ENCODE results near the gene ADAMTS2. TPM values are rescaled to one million over a fixed set of nuclear protein-coding genes. Genes with fewer than 3 reads are reported as not detected.

The ADAMTS2 gene
- total RNA-seq, 1 experiment from 2014 or later = 3.9 TPM

GRCh38 chr5:179239256-179240135 lies 105.8 kb downstream of the ADAMTS2 start:
- intact Hi-C loops (cut with micrococcal nuclease) = no loop called here
- Histone ChIP-seq H3K9ac (ENCODE audit: low read length) (no peak overlapping the region), H3K36me3 (ENCODE audit: control insufficient read depth in 1 of 2, insufficient read depth in 2 of 2, low read length in 2 of 2) (no peaks in the 10 kb centered on the region), H3K27ac (ENCODE audit: low read depth, low read length) (no peak overlapping the region), H3K4me3 (replicated peaks in 1 of 2; ENCODE audit: low read depth in 1 of 2, low read length in 2 of 2) (no peak overlapping the region), H3K4me2 (ENCODE audit: low read length) (no peak overlapping the region), H3K4me1 (ENCODE audit: control insufficient read depth in 1 of 2, insufficient read depth in 2 of 2, low read length in 2 of 2) (no peaks in the 10 kb centered on the region), H3K9me3 (ENCODE audit: control insufficient read depth in 1 of 2, insufficient read depth in 1 of 2, low read depth in 1 of 2, low read length in 2 of 2) (no peaks in the 10 kb centered on the region), H3K9me2 (ENCODE audit: insufficient read depth) (no peaks in the 10 kb centered on the region), H2AFZ (ENCODE audit: low read depth, low read length, poor library complexity, severe bottlenecking) (no peak overlapping the region), H4K20me1 (ENCODE audit: insufficient read depth) (no peaks in the 10 kb centered on the region), H3K79me2 (ENCODE audit: insufficient read depth, low read length) (no peaks in the 10 kb centered on the region), H3K27me3 (ENCODE audit: insufficient read depth, low read length) (no peaks in the 10 kb centered on the region)
- DNase-seq (ENCODE audit: low read depth, low spot score) (no peak), ATAC-seq (no peak)
- BruUV-seq (replicated peaks) = no TSS peak
- ChIA-PET CTCF (no interaction called here), POLR2A (no interaction called here), RAD21 (ENCODE audit: low non-redundant PET in 1 of 2, low total read pairs in 2 of 2, uncharacterized antibody in 2 of 2, unreplicated experiment in 2 of 2) (no interaction called here)
- no peak for TF ChIP-seq MAX (IDR thresholded peaks at IDR 0.05)
- no peak for TF ChIP-seq ZFX (IDR thresholded peaks at IDR 0.05)
- no peak for TF ChIP-seq RAD21 (IDR thresholded peaks at IDR 0.05; ENCODE audit: low read depth)
- TF ChIP-seq ELF1 (IDR thresholded peaks at IDR 0.05; ENCODE audit: borderline replicate concordance, low read depth) = no peak
- no peak for TF ChIP-seq TCF7L2 (IDR thresholded peaks at IDR 0.05; ENCODE audit: borderline replicate concordance, extremely low read depth, insufficient read depth, insufficient read length)
- TF ChIP-seq EZH2phosphoT487 (IDR thresholded peaks at IDR 0.05; ENCODE audit: borderline replicate concordance) = no peak

- POLR2A ChIA-PET = no interaction called here
- TF ChIP-seq REST (IDR thresholded peaks at IDR 0.05; ENCODE audit: low read depth) (no peak), JUND (IDR thresholded peaks at IDR 0.05) (no peak), CBX3 (IDR thresholded peaks at IDR 0.05; ENCODE audit: low read depth) (no peak), CTCF (IDR thresholded peaks at IDR 0.05 in 2 of 3, conservative IDR thresholded peaks at IDR 0.05 in 1 of 3; ENCODE audit: borderline replicate concordance in 1 of 3, insufficient read depth in 1 of 3, low read depth in 2 of 3, low read length in 2 of 3) (no peak), YY1 (IDR thresholded peaks at IDR 0.05; ENCODE audit: extremely low read depth, insufficient replicate concordance, low read depth, low read length) (no peak), ATF3 (IDR thresholded peaks at IDR 0.05) (no peak), RAD21 (IDR thresholded peaks at IDR 0.05; ENCODE audit: low read depth) (no peak), EGR1 (IDR thresholded peaks at IDR 0.05; ENCODE audit: low read depth) (no peak), SIN3A (IDR thresholded peaks at IDR 0.05; ENCODE audit: low read depth) (no peak), FOSL1 (IDR thresholded peaks at IDR 0.05; ENCODE audit: low read depth) (no peak), TCF7L2 (IDR thresholded peaks at IDR 0.05; ENCODE audit: borderline replicate concordance, extremely low read depth, insufficient read depth, insufficient read length) (no peak)
Observed at GRCh38 chr5:179238628-179238970, 106.7 kb downstream of the ADAMTS2 start.

More at GRCh38 chr5:179238628-179238970, 106.7 kb downstream of the ADAMTS2 start:
- intact Hi-C loops (cut with micrococcal nuclease) = no loop called here
- Histone ChIP-seq H3K9me3 (ENCODE audit: control insufficient read depth in 1 of 2, insufficient read depth in 1 of 2, low read depth in 1 of 2, low read length in 2 of 2) (no peaks in the 10 kb centered on the region), H3K9ac (ENCODE audit: low read length) (no peak overlapping the region), H3K36me3 (ENCODE audit: control insufficient read depth in 1 of 2, insufficient read depth in 2 of 2, low read length in 2 of 2) (no peaks in the 10 kb centered on the region), H3K27ac (ENCODE audit: low read depth, low read length) (no peak overlapping the region), H3K4me1 (ENCODE audit: control insufficient read depth in 1 of 2, insufficient read depth in 2 of 2, low read length in 2 of 2) (no peaks in the 10 kb centered on the region), H2AFZ (ENCODE audit: low read depth, low read length, poor library complexity, severe bottlenecking) (no peak overlapping the region), H3K27me3 (ENCODE audit: insufficient read depth, low read length) (no peaks in the 10 kb centered on the region), H4K20me1 (ENCODE audit: insufficient read depth) (no peaks in the 10 kb centered on the region), H3K4me3 (replicated peaks in 1 of 2; ENCODE audit: low read depth in 1 of 2, low read length in 2 of 2) (no peak overlapping the region), H3K4me2 (ENCODE audit: low read length) (no peak overlapping the region), H3K9me2 (ENCODE audit: insufficient read depth) (no peaks in the 10 kb centered on the region), H3K79me2 (ENCODE audit: insufficient read depth, low read length) (no peaks in the 10 kb centered on the region)
- DNase-seq (ENCODE audit: low read depth, low spot score) = no peak
- ATAC-seq = no peak
- CTCF ChIA-PET = no interaction called here
- no TSS peak for BruUV-seq (replicated peaks)
- RAD21 ChIA-PET (ENCODE audit: low non-redundant PET in 1 of 2, low total read pairs in 2 of 2, uncharacterized antibody in 2 of 2, unreplicated experiment in 2 of 2) = no interaction called here

All from HCT116 (cell line).